Measurements from ENCODE around the gene ADCY5. TPM values are rescaled to one million over a fixed set of nuclear protein-coding genes. Genes with fewer than 3 reads are reported as not detected.

Gene ADCY5
- total RNA-seq, 1 donor from 2014 or later: 4.0 TPM

GRCh38 chr3:123317716-123318115 is 131.2 kb downstream of the ADCY5 start:
- intact Hi-C loops (cut with DNase I): no loop called here
- no peak overlapping the region for H3K4me3 ChIP-seq
- no peaks in the 10 kb centered on the region for H3K27me3 ChIP-seq
- H3K36me3 ChIP-seq: no peaks in the 10 kb centered on the region
- DNase-seq (peak; percentile 32), ATAC-seq (no peak)
- TF ChIP-seq CTCF (IDR thresholded peaks at IDR 0.05): no peak
- no peaks in the 10 kb centered on the region for H3K9me3 ChIP-seq
- no peak overlapping the region for H3K27ac ChIP-seq
- H3K4me1 ChIP-seq: no peaks in the 10 kb centered on the region

- no peak overlapping the region for H3K27ac ChIP-seq
- ATAC-seq (no peak), DNase-seq (no peak)
- no peaks in the 10 kb centered on the region for H3K9me3 ChIP-seq
- TF ChIP-seq CTCF (IDR thresholded peaks at IDR 0.05): no peak
- H3K27me3 ChIP-seq: no peaks in the 10 kb centered on the region
- no peaks in the 10 kb centered on the region for H3K36me3 ChIP-seq
- intact Hi-C loops (cut with DNase I): no loop called here
- H3K4me1 ChIP-seq: no peaks in the 10 kb centered on the region
- H3K4me3 ChIP-seq: no peak overlapping the region
Observed at GRCh38 chr3:123315271-123315595, 133.7 kb downstream of the ADCY5 start.

GRCh38 chr3:123314359-123315270 is 134.3 kb downstream of the ADCY5 start:
- Histone ChIP-seq H3K4me1 (no peaks in the 10 kb centered on the region), H3K36me3 (no peaks in the 10 kb centered on the region), H3K4me3 (no peak overlapping the region), H3K27ac (no peak overlapping the region), H3K27me3 (no peaks in the 10 kb centered on the region), H3K9me3 (no peaks in the 10 kb centered on the region)
- TF ChIP-seq CTCF (IDR thresholded peaks at IDR 0.05): no peak
- intact Hi-C loops (cut with DNase I): no loop called here
- DNase-seq (no peak), ATAC-seq (no peak)

GRCh38 chr3:123313889-123314288 is 135.0 kb downstream of the ADCY5 start:
- no peaks in the 10 kb centered on the region for H3K4me1 ChIP-seq
- DNase-seq (no peak), ATAC-seq (no peak)
- no peaks in the 10 kb centered on the region for H3K27me3 ChIP-seq
- H3K4me3 ChIP-seq: no peak overlapping the region
- H3K27ac ChIP-seq: no peak overlapping the region
- TF ChIP-seq CTCF (IDR thresholded peaks at IDR 0.05): no peak
- no peaks in the 10 kb centered on the region for H3K36me3 ChIP-seq
- no peaks in the 10 kb centered on the region for H3K9me3 ChIP-seq
- intact Hi-C loops (cut with DNase I): no loop called here

GRCh38 chr3:123312331-123313265 is 136.3 kb downstream of the ADCY5 start:
- no peak overlapping the region for H3K4me3 ChIP-seq
- TF ChIP-seq CTCF (IDR thresholded peaks at IDR 0.05): no peak
- H3K36me3 ChIP-seq: no peaks in the 10 kb centered on the region
- H3K27ac ChIP-seq: no peak overlapping the region
- no peaks in the 10 kb centered on the region for H3K27me3 ChIP-seq
- no peaks in the 10 kb centered on the region for H3K9me3 ChIP-seq
- ATAC-seq (no peak), DNase-seq (no peak)
- H3K4me1 ChIP-seq: no peaks in the 10 kb centered on the region
- intact Hi-C loops (cut with DNase I): no loop called here
